ENCODE results near the gene RUNX2.

Gene RUNX2

GRCh38 chr6:45436544-45437438 lies 108.7 kb downstream of the RUNX2 start:
- DNase-seq: no peak

- DNase-seq: no peak
Observed at GRCh38 chr6:45437439-45437815, 109.3 kb downstream of the RUNX2 start.

- DNase-seq: no peak
Observed at GRCh38 chr6:45438151-45438550, 110.0 kb downstream of the RUNX2 start.

- no peak for DNase-seq
Observed at GRCh38 chr6:45438849-45439406, 110.8 kb downstream of the RUNX2 start.

- DNase-seq: no peak
Observed at GRCh38 chr6:45439459-45439858, 111.3 kb downstream of the RUNX2 start.

- no peak for DNase-seq
Observed at GRCh38 chr6:45439861-45440388, 111.8 kb downstream of the RUNX2 start.

- no peak for DNase-seq
Observed at GRCh38 chr6:45441851-45442453, 113.8 kb downstream of the RUNX2 start.

GRCh38 chr6:45442716-45443115 lies 114.6 kb downstream of the RUNX2 start:
- no peak for DNase-seq

GRCh38 chr6:45445364-45445748 lies 117.2 kb downstream of the RUNX2 start:
- no peak for DNase-seq

- no peak for DNase-seq
Observed at GRCh38 chr6:45445749-45446549, 117.8 kb downstream of the RUNX2 start.

- no peak for DNase-seq
Observed at GRCh38 chr6:45447005-45447404, 118.9 kb downstream of the RUNX2 start.

GRCh38 chr6:45447716-45448115 lies 119.6 kb downstream of the RUNX2 start:
- no peak for DNase-seq

- DNase-seq: no peak
Observed at GRCh38 chr6:45448417-45449389, 120.6 kb downstream of the RUNX2 start.

GRCh38 chr6:45450132-45450531 lies 122.0 kb downstream of the RUNX2 start:
- no peak for DNase-seq

- peak; percentile 47 for DNase-seq
Observed at GRCh38 chr6:45450831-45451230, 122.7 kb downstream of the RUNX2 start.

- DNase-seq: no peak
Observed at GRCh38 chr6:45454008-45454911, 126.1 kb downstream of the RUNX2 start.

GRCh38 chr6:45455408-45455807 lies 127.3 kb downstream of the RUNX2 start:
- no peak for DNase-seq

- no peak for DNase-seq
Observed at GRCh38 chr6:45457141-45457540, 129.0 kb downstream of the RUNX2 start.

GRCh38 chr6:45458672-45459071 lies 130.5 kb downstream of the RUNX2 start:
- no peak for DNase-seq

GRCh38 chr6:45460166-45460565 lies 132.0 kb downstream of the RUNX2 start:
- no peak for DNase-seq

GRCh38 chr6:45461486-45461885 lies 133.4 kb downstream of the RUNX2 start:
- no peak for DNase-seq

Measured in CD4-positive, alpha-beta T cell treated with Interleukin-21 for 1 hour (primary cell).